GM19239 (cell line): ENCODE data around the gene FAM131C.

Experiments used
- DNase-seq: peaks from one replicate; pipeline ENCODE4 v3.0.0; 2011; ENCODE audit warnings: low spot score; ENCODE audit not compliant: insufficient read length
- FAIRE-seq: peaks from 2 replicates; lab custom pipeline; 2011; peaks lifted over from hg19 to GRCh38; lab: Jason Lieb, UNC

Gene FAM131C, protein sequence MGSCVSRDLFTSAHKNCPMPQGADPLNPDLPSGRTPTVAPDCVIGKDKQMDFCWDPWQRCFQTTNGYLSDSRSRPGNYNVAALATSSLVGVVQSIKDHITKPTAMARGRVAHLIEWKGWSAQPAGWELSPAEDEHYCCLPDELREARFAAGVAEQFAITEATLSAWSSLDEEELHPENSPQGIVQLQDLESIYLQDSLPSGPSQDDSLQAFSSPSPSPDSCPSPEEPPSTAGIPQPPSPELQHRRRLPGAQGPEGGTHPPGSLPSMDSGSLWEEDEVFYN

DNA sequence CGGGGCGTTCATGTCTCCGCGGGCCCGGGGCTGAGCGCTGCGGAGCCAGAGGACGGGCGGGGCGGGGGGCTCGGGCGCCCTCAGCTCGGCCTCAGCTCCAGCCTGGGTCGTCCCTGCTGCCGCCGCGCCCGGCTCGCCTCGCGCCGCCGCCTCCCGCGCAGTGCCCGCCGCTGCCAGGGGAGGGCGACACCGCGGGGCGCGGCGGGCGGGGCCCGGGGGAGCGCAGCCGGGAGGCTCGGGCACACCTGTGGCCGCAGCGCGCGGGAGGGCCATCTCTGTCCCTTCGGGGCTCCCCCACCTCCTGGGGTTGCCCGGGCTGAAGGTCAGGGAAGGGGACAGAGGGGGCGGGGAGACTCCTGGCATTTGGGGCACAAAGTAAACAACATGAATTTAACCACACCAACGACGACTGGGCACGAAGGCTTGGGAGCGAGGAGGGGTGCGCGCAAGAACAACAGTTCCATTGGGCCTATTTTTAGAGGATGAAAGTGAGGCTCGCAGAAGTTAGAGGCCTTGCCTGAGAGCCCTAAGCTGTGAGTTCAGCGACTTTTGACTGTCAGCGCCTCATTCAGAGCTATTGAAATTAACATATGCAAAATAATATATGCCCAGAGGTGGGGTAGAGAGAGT, at the start of gene FAM131C:
Gene FAM131C (minus strand): TSS at position 162 of the 630 bp plus-strand sequence. CDS start 209 bp downstream, outside the sequence.
- no peak for FAIRE-seq
- peak; percentile 79 for DNase-seq

DNA sequence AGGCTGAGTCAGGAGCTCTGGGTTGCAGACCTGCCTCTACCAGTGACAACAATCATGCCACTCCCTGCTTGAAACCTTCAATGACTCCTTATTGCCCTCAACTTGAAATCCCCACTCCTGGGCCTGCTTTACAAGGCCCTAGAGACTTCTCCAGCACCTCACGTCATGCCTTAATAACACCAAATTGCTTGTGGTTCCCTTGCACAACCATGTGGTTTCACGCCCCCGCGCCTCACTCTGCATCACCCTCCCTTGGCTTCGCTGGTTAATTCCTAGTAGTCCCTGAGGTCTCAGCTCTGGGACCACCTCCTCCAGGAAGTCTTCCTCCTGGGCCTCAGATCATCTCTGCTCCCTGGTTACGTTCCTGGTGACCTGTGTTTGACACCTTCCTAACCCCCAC, 49.5 kb upstream of the FAM131C start:
- FAIRE-seq, result no peak
- DNase-seq, result no peak

DNA sequence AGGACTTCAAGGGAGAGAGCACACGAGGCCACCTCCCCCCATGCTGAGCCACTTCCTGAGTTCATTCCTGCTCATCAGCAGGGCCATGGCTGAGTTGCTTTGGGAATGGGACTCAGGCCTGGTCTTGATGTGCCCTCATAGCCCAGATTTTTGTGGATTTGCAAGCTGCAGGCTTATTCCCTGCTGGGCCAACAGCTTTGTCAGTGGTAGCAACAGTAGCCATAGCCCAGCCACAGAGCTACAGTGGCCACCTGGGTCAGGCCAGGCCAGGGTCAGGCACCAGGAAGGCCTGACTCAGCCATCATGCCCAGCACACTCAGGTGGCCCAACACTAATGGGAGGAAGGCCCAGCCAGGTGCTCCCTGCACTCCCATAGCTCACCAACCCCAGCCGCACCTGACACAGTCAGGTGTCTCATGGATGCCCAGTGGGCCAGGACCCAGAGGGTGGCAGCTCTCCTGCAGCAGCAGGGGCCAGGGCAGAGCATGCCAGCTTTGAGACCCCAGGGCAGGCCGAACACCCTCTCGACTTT, 49.0 kb upstream of the FAM131C start:
- no peak for DNase-seq
- no peak for FAIRE-seq

DNA sequence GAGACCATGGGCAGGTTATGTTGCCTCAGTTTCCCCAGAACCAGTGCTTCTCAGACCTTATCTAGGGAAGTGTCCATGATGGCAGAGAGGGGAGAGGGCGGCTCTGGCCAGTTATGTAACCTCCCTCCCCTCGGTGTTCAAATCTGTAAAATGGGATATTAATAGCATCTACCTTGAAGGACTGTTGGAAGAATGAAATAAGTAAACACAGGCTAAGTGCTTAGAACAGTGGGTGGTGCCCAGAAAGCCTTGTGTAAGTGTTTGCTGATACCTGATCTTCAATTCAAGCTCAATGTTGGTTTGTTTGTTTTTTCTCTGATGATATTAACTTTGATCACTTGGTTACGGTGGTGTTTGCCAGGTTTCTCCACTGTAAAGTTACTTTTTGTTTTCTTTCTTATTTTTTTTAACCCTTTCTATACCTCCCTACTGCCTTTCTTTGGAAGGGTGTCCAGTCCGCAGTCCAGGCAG, 47.5 kb upstream of the FAM131C start:
- DNase-seq (no peak), FAIRE-seq (no peak)

DNA sequence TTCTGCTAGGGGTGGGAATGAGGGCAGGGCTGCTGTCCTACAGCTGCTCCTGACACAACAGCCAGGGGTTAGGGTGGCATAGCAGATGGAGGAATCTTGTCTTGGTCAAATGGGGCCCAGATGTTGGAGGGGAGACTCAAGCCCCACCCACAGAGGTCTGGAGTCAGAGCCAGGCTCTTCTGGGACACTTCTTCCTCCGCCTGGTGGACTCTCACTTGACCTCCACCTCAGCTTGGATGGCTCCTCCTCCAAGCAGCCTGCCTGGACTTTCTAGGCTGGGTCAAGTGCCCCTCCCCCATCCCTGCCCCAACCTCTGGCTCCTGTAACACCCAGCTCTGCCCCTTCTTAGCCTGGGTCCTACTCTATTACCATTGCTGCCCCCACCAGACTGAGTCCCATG, 47.0 kb upstream of the FAM131C start:
- FAIRE-seq, result no peak
- no peak for DNase-seq

DNA sequence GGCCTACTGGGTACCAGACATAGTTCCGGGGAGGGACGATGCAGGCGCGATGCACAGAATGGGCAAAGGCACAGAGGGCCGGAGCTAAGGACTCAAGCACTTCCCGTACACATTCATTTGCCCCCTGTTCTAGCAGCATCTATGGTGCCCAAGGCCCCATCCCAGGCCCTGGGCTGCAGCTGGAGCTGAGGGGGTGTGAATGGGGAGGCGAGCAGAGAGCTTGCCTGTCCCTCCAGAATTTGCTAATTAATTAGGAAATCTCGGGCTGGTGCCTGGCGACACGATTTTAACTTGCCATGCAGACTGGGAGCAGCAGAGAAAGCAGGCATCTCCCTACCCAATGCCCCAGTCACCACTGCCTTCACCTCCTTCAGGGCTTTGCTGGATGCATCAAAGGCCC, 46.5 kb upstream of the FAM131C start:
- FAIRE-seq (no peak), DNase-seq (no peak)

DNA sequence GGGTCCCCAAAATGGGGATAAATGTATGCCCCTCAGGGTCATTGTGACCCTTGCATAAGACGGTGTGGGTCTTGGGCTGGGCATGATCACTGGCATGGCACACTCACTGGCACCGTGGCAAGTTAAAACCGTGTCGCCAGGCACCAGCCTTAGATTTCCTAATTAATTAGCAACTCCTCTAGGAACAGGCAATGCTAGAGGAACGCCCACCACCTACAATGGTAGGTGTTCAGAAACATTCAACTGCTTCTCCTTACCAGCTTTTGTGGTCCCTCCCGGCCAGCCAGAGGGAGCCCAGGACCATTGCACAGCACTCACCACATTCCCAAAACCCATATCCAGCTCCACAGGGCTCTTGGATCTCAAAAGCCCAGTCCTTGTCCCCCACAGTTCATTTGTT, 46.1 kb upstream of the FAM131C start:
- FAIRE-seq (no peak), DNase-seq (no peak)

DNA sequence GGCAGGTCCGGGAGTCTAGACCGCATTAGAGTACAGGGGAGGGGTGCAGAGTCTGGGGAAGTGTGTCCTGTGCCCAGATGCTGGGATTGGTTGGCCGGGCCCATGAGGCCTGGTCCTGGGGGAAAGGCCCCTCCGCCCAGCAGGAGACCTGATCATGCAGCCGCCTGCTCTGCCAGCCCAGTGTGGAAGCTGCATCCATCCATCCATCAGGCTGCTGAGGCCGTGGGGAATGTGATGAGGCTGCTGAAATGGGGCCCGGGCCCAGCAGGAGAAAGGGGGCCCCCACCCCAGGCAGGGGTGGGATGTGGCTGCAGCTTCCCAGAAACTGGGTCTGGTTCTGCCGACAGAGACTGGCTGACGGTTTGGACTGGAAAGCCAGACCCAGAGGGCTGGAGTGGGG, 45.3 kb upstream of the FAM131C start:
- FAIRE-seq (no peak), DNase-seq (no peak)

DNA sequence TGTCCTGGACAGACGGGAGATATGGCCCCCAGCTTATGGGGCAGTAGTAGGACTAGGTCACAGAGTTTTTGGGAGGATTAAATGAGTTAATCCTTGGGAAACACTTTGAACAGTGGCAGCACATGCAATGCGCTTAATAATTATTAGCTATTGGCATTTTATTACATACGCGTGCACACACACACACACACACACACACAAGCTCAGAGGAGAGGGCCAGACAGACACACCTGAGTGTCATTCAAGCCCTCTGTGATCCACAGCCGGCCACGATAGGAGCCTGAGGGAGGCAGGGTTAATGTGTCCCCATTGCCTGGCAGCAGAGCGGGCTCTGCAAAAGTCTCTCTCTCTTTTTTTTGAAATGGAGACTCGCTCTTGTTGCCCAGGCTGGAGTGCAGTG, 44.5 kb upstream of the FAM131C start:
- DNase-seq (no peak), FAIRE-seq (no peak)

DNA sequence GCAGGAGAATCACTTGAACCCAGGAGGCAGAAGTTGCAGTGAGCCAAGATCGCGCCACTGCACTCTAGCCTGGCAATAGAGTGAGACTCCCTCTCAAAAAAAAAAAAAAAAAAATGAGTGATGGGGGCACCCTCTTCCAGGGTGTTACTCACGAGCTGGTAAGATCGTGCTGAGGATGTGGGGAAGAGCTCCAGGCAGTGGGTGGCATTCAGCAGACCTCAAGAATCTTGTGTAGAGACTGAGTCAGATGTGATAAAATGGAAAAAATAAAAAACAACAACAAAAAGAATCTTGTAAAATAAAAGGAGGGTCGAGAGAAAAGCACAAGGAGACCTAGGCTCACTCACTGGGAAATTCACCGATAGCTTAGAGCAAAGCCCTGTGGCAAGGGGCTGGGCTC, 43.9 kb upstream of the FAM131C start:
- DNase-seq, result no peak
- no peak for FAIRE-seq

DNA sequence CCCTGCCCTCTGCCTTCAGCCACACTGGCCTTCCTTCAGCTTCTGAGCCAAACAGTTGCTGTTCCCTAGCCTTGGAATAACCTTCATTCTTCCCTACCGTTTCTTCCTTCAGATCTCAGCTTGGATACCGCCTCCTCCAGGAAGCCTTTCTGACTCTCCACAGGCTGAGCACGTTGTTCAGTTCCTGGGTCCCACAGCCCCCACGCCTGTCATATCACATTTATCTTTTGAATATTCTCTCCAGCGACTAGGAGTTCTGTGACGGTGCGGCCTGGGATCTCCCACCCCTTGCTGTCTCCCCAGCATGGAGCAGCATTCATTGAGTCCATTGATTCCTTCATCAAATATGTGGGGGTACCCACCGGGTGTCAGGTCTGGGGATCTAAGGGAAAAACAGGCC, 43.2 kb upstream of the FAM131C start:
- FAIRE-seq, result no peak
- no peak for DNase-seq

DNA sequence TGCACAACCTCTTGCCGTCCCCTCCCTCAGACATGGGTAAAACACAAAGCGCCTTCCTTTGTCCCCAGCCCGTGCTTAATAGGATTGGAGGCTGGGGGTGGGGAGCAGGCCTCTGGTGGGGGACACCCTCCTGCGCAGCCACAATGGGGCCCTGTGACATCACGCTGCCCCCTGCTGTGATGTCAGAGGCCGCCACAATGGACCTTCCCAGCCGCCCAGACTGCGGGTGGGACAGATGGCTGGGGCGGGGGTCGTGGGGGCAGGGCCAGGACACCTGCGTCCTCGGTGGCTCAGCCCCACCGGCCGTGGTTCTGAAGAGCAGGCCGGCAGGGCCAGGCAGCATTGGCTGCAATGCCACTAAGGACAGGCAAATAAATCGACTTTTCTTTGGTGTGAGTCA, 42.6 kb upstream of the FAM131C start:
- no peak for FAIRE-seq
- DNase-seq, result no peak

DNA sequence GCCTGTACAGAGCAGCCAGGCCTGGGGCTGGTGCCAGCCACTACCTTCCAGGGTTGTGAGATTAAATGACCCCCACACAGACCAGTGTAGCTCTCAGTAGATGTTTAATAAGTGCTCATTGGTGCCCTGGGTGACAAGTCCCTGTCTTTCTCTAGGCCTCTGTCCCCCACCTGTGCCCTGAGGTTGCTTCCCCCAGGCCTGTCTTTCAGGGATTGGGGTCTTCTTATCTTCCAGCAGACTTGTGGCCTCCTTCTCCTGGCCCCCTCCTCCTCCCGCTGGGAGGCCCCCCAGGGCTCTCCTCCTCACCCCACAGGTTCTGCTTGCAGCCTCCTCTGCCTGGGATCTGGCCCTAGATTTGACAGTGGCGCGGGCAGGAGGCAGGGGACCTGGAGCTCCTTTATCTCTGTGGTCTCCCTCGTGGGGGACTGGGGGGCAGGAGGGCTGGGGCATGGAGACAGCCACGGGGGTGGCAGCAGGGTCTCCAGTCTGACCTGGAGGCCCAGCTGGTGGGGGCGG, 42.1 kb upstream of the FAM131C start:
- DNase-seq (no peak), FAIRE-seq (no peak)

DNA sequence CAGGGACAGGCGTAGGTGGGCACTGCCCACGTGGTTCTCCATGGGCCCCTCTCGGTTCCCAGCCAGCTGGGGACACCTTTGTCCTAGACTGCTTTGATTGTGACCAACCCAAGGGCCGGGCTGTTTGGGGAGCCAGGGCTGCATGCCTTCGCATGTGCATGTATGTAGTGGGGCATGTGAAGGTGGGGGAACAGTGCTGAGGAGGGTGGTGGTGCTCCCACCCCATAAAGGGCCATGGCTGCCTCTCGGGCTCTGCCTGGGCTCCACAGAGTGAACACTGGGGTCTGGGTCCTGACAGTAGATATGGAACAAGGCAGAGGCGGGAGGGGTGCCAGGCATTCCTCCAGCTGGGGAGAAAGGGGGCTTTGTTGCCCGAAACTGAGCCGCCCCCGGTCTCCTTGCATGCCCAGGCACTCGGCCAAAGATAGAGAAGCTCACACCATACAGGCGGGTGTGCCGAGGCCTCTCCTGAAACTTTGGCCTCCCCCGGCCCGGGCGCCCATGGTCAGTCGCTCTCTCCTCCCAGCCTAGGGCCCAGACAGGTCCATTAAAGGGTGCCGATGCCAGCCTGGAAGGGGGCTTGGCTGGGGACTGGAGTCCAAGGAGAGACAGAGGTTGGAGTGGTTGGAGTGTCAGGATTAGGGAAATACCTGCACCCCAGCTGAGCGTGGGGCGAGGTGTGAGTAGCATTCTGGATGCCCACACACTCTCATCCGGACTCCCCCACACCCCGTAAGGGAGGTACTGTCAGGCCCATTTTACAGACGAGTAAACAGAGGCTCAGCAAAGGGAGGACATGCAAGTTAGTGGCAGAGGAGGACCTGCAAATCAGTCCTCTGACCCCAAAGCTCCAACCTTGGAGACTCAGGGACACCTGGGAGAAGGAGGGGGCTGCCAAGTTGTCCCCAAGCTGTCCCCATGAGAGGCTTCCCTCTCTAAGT, 41.3 kb upstream of the FAM131C start:
- no peak for FAIRE-seq

DNA sequence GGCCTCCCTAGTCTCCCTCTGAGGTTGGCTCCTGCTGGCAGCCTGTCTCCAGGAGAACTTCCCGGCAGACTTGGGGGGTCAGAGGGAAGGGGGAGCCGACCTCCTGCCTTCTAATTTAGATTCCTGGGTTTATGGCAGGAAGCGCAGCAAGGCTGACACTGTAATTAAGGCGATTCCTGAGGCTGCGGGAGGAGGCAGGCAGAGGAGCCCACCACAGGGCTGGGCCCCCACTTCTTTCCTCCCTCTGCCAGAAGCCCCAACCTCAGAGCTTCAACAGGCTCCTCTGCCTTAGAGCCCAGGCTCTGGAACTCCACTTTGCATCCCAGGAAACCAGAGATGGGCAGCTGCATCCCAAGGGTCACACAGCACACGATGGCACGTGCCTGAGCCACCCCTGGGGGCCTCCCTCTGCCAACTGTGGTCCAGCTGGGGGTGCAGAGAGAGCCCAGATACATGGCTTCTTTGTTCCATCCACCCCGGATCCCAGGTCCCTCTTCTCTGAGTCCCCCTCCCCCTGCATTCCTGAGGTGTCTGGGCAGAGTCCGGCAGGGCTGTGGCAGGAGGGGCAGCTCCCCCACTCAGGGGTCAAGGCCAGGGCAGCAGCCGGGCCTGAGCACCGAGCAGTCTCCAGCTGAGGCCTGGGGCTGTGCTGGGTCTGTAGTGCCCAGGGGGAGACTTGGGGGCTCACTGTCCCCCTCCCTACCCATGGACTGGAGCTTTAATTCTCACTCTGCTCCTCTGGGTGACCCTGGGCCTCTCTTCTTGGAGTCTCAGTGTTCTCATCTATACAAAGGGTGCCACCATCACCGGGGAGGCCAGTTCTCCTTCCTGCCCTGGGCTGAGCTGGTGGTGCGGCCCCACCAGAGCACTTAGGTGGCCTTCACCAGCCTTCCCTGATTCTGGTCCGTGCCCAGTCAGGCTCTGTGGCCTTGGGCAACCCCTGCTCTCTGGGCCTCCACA, 39.4 kb upstream of the FAM131C start:
- FAIRE-seq (no peak), DNase-seq (no peak)

More for the DNA sequence above, 41.3 kb upstream of the FAM131C start:
- DNase-seq, result no peak

DNA sequence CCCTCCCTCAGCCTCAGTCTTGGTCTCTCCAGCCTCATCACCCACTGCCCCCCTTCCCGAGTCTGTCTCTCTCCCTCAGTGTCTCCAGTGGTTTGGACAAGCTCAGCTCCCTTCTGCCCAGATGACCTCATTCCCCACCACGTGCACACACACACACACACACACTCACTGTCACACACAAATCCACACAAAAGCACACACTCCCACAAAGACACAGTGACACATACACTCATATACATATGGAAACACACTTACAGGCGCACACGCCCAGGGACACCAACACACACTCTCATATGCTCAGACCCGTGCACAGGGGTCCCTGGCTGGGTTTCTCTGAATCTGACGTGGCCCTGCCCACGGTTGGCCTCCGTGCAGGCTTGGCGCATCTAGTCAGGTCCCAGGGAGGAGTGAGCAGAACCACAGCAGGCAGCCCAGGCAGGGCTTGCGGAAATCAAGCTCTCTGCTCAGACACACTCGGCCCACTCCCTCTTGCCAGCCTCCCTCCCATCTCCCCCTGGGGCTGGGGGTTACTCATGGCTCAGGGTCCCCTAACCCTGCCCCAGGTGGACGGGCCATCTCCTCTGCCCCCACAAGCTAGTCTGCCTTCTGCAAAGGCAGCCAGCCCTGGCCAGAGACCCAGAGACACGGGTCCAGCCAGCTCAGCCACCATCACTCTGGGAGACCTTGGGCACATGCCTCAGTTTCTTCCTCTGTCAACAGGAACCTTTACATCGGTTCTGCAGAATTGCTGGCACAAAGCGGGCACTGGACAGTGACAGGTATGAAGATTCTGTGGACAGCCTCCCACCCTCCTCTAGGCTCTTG, 38.5 kb upstream of the FAM131C start:
- FAIRE-seq (no peak), DNase-seq (no peak)

DNA sequence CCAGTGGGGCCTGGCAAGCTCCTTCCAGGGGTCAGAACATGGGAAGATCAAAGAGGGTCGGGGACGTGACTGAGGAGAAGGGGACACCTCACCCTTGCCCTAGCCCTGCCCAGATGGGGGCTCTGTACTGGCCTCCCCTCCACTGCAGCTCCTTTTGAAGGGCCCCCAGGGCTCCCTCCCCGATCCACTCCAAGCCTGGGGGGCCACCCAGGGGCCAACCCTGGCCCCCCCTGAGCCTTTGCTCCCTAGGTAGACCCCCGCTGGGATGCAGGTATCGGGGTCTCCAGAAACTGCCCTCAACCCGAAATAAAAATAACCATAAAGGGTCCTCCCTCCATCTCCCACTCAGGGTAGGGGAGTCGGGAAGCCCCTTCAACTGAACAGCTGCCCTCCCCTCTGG, 37.4 kb upstream of the FAM131C start:
- DNase-seq (no peak), FAIRE-seq (no peak)

DNA sequence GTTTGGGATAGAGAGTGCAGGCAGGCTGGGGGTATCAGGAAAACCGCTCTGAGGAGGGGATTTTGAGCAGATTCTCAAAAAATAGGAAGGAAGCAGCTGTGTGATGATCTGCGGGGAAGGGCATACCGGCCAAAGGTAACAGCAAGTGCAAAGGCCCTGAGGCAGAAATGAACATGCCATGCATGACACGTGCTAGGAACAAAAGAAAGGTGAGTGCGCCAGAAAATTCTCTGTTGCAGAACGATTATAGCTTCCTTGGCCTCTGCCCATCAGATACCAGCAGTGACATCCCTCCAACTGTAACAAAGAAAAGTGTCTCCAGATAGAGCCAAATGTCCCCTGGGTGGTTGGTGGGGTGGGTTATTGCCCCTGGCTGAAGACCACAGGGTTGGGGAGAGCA, 37.0 kb upstream of the FAM131C start:
- DNase-seq, result no peak

DNA sequence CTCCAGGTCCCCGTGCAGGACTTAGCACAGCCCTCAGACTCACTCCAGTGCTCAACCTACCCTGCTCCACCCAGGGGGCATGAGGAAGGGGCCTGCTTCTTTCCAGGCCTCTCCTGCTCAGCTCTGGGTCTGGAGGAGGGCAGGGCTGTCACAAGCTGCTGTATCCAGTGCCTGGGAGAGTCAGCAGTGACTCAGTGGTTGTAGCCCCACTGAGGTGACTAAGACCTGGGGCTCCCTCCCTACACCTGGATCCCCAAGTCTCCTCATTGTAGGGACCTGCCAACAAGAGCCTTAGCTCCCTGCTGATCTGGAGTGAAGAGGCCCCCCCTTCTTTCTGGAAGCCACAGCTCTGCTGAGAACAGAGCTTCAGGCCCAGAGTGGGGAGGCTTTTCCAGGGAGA, 36.1 kb upstream of the FAM131C start:
- no peak for DNase-seq
- FAIRE-seq, result no peak

More for the DNA sequence above, 37.0 kb upstream of the FAM131C start:
- FAIRE-seq, result no peak
